HEK293 (cell line): ENCODE data around the gene SLC12A3.

Experiments used
- CTCF ChIA-PET: fragments of 350-600 bp; formaldehyde crosslinking; extraction: SDS; loops from one replicate; lab custom pipeline; 2021; ENCODE audit warnings: antibody characterized with exemption; lab: Yijun Ruan, JAX
- POLR2A ChIA-PET: fragments of 300-600 bp; formaldehyde crosslinking; extraction: SDS; loops from one replicate; lab custom pipeline; 2020; ENCODE audit warnings: antibody characterized with exemption, inconsistent platforms; lab: Yijun Ruan, JAX
- H3K27ac ChIP-seq: fragments of 200-500 bp; sonication (Bioruptor generic); 2 replicates; pipeline ENCODE4 v1.5.1; 2014; ENCODE audit warnings: low read depth, low read length, control low read depth, inconsistent platforms; ENCODE audit errors: extremely low read depth
- H3K36me3 ChIP-seq, 2 experiments: fragments of 200-500 bp in 1 of 2; sonication (Bioruptor generic) in 1 of 2; 1 replicate in 1 of 2; 2 replicates in 1 of 2; pipeline ENCODE4 v1.5.1; 2014 to 2017; ENCODE audit warnings: inconsistent platforms in 2 of 2, low read length in 2 of 2; ENCODE audit not compliant: control insufficient read depth in 2 of 2, insufficient read depth in 1 of 2
- H3K4me1 ChIP-seq: fragments of 200-500 bp; sonication (Bioruptor generic); 2 replicates; pipeline ENCODE4 v1.5.1; 2014; ENCODE audit warnings: mild to moderate bottlenecking, low read length, inconsistent platforms; ENCODE audit not compliant: control insufficient read depth, insufficient read depth
- H3K4me3 ChIP-seq: 2 replicates; pipeline ENCODE4 v1.5.1; 2011; ENCODE audit warnings: low read depth, mild to moderate bottlenecking, control low read depth, low read length, moderate library complexity
- H3K9me3 ChIP-seq: fragments of 200-500 bp; sonication (Bioruptor generic); 2 replicates; pipeline ENCODE4 v1.5.1; 2014; ENCODE audit warnings: low read depth, low read length, inconsistent platforms; ENCODE audit not compliant: control insufficient read depth, insufficient read depth
- BCL11B ChIP-seq: fragments of 450-650 bp; formaldehyde crosslinking; IDR thresholded peaks from 2 replicates; pipeline ENCODE4 v1.5.1; 2016; ENCODE audit warnings: low read depth, missing biosample characterization, missing genetic modification characterization
- ELK4 ChIP-seq: IDR thresholded peaks from 2 replicates; pipeline ENCODE4 v1.6.1; 2011; ENCODE audit warnings: mild to moderate bottlenecking, low read depth, low read length, borderline replicate concordance
- MYNN ChIP-seq: fragments of 450-650 bp; formaldehyde crosslinking; IDR thresholded peaks from 2 replicates; pipeline ENCODE4 v1.5.1; 2016; ENCODE audit warnings: missing biosample characterization, missing genetic modification characterization, borderline replicate concordance
- RBAK ChIP-seq: fragments of 450-650 bp; formaldehyde crosslinking; IDR thresholded peaks from 2 replicates; pipeline ENCODE4 v1.5.1; 2016; ENCODE audit warnings: missing biosample characterization, missing genetic modification characterization
- REST ChIP-seq: fragments of 450-650 bp; formaldehyde crosslinking; IDR thresholded peaks from 2 replicates; pipeline ENCODE4 v1.5.1; 2016; ENCODE audit warnings: missing biosample characterization, missing genetic modification characterization
- SP2 ChIP-seq: fragments of 450-650 bp; formaldehyde crosslinking; IDR thresholded peaks from 2 replicates; pipeline ENCODE4 v1.5.1; 2016; ENCODE audit warnings: missing biosample characterization, missing genetic modification characterization
- ZBTB1 ChIP-seq: fragments of 450-650 bp; formaldehyde crosslinking; IDR thresholded peaks from 2 replicates; pipeline ENCODE4 v1.5.1; 2016; ENCODE audit warnings: missing biosample characterization, missing genetic modification characterization
- ZBTB44 ChIP-seq: fragments of 450-650 bp; IDR thresholded peaks from 2 replicates; pipeline ENCODE4 v1.5.1; 2018; ENCODE audit warnings: missing biosample characterization, mild to moderate bottlenecking, missing genetic modification characterization
- ZIC2 ChIP-seq: fragments of 450-650 bp; formaldehyde crosslinking; IDR thresholded peaks from 2 replicates; pipeline ENCODE4 v1.5.1; 2016; ENCODE audit warnings: missing biosample characterization, missing genetic modification characterization
- ZNF114 ChIP-seq: fragments of 450-650 bp; formaldehyde crosslinking; IDR thresholded peaks from 2 replicates; pipeline ENCODE4 v1.5.0; 2017; ENCODE audit warnings: missing biosample characterization, missing genetic modification characterization
- ZNF157 ChIP-seq: fragments of 450-650 bp; formaldehyde crosslinking; IDR thresholded peaks from 2 replicates; pipeline ENCODE4 v1.5.1; 2016; ENCODE audit warnings: missing biosample characterization, missing genetic modification characterization
- ZNF175 ChIP-seq: fragments of 450-650 bp; formaldehyde crosslinking; IDR thresholded peaks from 2 replicates; pipeline ENCODE4 v1.5.1; 2016; ENCODE audit warnings: missing biosample characterization, missing genetic modification characterization
- ZNF184 ChIP-seq: fragments of 450-650 bp; IDR thresholded peaks from 2 replicates; pipeline ENCODE4 v1.5.1; 2018; ENCODE audit warnings: missing biosample characterization, mild to moderate bottlenecking, missing genetic modification characterization
- ZNF2 ChIP-seq: fragments of 450-650 bp; formaldehyde crosslinking; IDR thresholded peaks from 2 replicates; pipeline ENCODE4 v1.5.1; 2016; ENCODE audit warnings: missing biosample characterization, missing genetic modification characterization
- ZNF449 ChIP-seq: fragments of 450-650 bp; formaldehyde crosslinking; IDR thresholded peaks from 2 replicates; pipeline ENCODE4 v1.5.1; 2017; ENCODE audit warnings: missing biosample characterization, mild to moderate bottlenecking, missing genetic modification characterization, moderate library complexity
- ZNF580 ChIP-seq: fragments of 450-650 bp; formaldehyde crosslinking; IDR thresholded peaks from 2 replicates; pipeline ENCODE4 v1.5.1; 2016; ENCODE audit warnings: missing biosample characterization, missing genetic modification characterization
- ZNF639 ChIP-seq: fragments of 450-650 bp; formaldehyde crosslinking; IDR thresholded peaks from 2 replicates; pipeline ENCODE4 v1.5.1; 2016; ENCODE audit warnings: missing biosample characterization, missing genetic modification characterization
- ZNF677 ChIP-seq: fragments of 450-650 bp; IDR thresholded peaks from 2 replicates; pipeline ENCODE4 v1.5.0; 2018; ENCODE audit warnings: missing biosample characterization, mild to moderate bottlenecking, missing genetic modification characterization, moderate library complexity
- ZNF704 ChIP-seq: fragments of 450-650 bp; formaldehyde crosslinking; IDR thresholded peaks from 2 replicates; pipeline ENCODE4 v1.5.1; 2016; ENCODE audit warnings: missing biosample characterization, missing genetic modification characterization
- ZNF843 ChIP-seq: fragments of 450-650 bp; formaldehyde crosslinking; IDR thresholded peaks from 2 replicates; pipeline ENCODE4 v1.5.1; 2016; ENCODE audit warnings: missing biosample characterization, missing genetic modification characterization

Gene SLC12A3

GRCh38 chr16:56903866-56904265 lies 38.9 kb downstream of the SLC12A3 start:
- ChIA-PET POLR2A (interaction anchor here (0.6 kb wide), 1 partner anchor 80 kb away, joined by 3 read pairs; no protein-coding TSS in a partner anchor), CTCF (no interaction called here)
- no peaks in the 10 kb centered on the region for H3K9me3 ChIP-seq
- no peak for TF ChIP-seq ZNF449 (tag by site-specific recombination)
- TF ChIP-seq RBAK = no peak
- no peak for TF ChIP-seq REST
- no peak overlapping the region for H3K4me3 ChIP-seq
- no peak overlapping the region for H3K27ac ChIP-seq
- no peaks in the 10 kb centered on the region for H3K36me3 ChIP-seq
- H3K4me1 ChIP-seq = no peaks in the 10 kb centered on the region

- TF ChIP-seq ZBTB44 (tag by site-specific recombination) (no peak), BCL11B (tag by site-specific recombination) (no peak), ZNF580 (tag by site-specific recombination) (no peak), ZNF843 (tag by site-specific recombination) (no peak), ELK4 (no peak), ZNF184 (tag by site-specific recombination) (no peak), ZNF114 (tag by site-specific recombination) (no peak), ZNF639 (no peak)
- TF ChIP-seq, all 188 proteins: peak for 0
- ChIA-PET CTCF (no interaction called here), POLR2A (no interaction called here)
- H3K4me3 ChIP-seq = no peak overlapping the region
- no peaks in the 10 kb centered on the region for H3K36me3 ChIP-seq
- no peaks in the 10 kb centered on the region for H3K4me1 ChIP-seq
- H3K27ac ChIP-seq = no peak overlapping the region
- no peaks in the 10 kb centered on the region for H3K9me3 ChIP-seq
Measured at GRCh38 chr16:56907401-56907800, 42.4 kb downstream of the SLC12A3 start.

- ChIA-PET CTCF (interaction anchor here (0.7 to 1.1 kb wide), 3 partner anchors 42 to 78 kb away, joined by 3 read pairs; no protein-coding TSS in a partner anchor), POLR2A (interaction anchor here (1.9 kb wide), 1 partner anchor 22 kb away, joined by 4 read pairs; no protein-coding TSS in a partner anchor)
- Histone ChIP-seq H3K36me3 (no peaks in the 10 kb centered on the region), H3K9me3 (no peaks in the 10 kb centered on the region), H3K4me3 (no peak overlapping the region), H3K4me1 (no peaks in the 10 kb centered on the region), H3K27ac (no peak overlapping the region; the same call in 1 of the 2 replicates)
- TF ChIP-seq BCL11B (tag by site-specific recombination) (no peak), ZNF704 (tag by site-specific recombination) (no peak), ZIC2 (tag by site-specific recombination) (no peak), ZNF157 (tag by site-specific recombination) (no peak), ZBTB1 (no peak), SP2 (no peak), ZNF677 (tag by site-specific recombination) (no peak), ZNF175 (no peak), MYNN (tag by site-specific recombination) (no peak), ZNF2 (tag by site-specific recombination) (no peak)
Measured at GRCh38 chr16:56909527-56909979, 44.5 kb downstream of the SLC12A3 start.
